ENCODE measurements around the gene KIAA1191. TPM values are rescaled to one million over a fixed set of nuclear protein-coding genes. Genes with fewer than 3 reads are reported as not detected.
"Not testable (repeated sequence)": the region's sequence is repeated elsewhere in the genome, so short reads cannot be mapped to it uniquely, and the experiment has no call there.

KIAA1191 gene
- total and polyA plus RNA-seq, 2 of the 8 experiments (the other 6 are each of a cell fraction or from before 2014, with no cell fraction given) = 86.4 to 88.0 TPM

- TF ChIP-seq GTF2F1 (IDR thresholded peaks at IDR 0.05; ENCODE audit: borderline replicate concordance, low read depth, low read length) (no peak), SP1 (IDR thresholded peaks at IDR 0.05; ENCODE audit: low read depth, low read length) (no peak), CHD2 (IDR thresholded peaks at IDR 0.05; ENCODE audit: low read length) (no peak), TCF12 (IDR thresholded peaks at IDR 0.05; ENCODE audit: low read depth, low read length) (no peak), TAF7 (optimal IDR thresholded peaks at IDR 0.05; ENCODE audit: borderline replicate concordance, low read depth, low read length) (no peak), KDM1A (IDR thresholded peaks at IDR 0.05; ENCODE audit: borderline replicate concordance, low read length) (no peak)
Measured at GRCh38 chr5:176408590-176408989, 47.0 kb upstream of the KIAA1191 start (continued).

GRCh38 chr5:176408252-176408573 lies 46.6 kb upstream of the KIAA1191 start:
- not testable (repeated sequence) for H2AFZ ChIP-seq (ENCODE audit: low read length); H3K18ac ChIP-seq (ENCODE audit: extremely low read depth, low read length); H4K91ac ChIP-seq (replicated peaks; ENCODE audit: insufficient read length, low read length); H3K4me1 ChIP-seq (replicated peaks in 1 of 4; ENCODE audit: control insufficient read depth in 3 of 4, insufficient read depth in 4 of 4, low read length in 3 of 4); H3K9ac ChIP-seq (replicated peaks in 1 of 4; ENCODE audit: extremely low read depth in 1 of 4, low read depth in 3 of 4, low read length in 3 of 4); H3K27me3 ChIP-seq (replicated peaks in 1 of 4; ENCODE audit: control insufficient read depth in 3 of 4, extremely low read depth in 1 of 4, insufficient read depth in 3 of 4, low read length in 3 of 4); H3K23ac ChIP-seq (ENCODE audit: insufficient read length); FAIRE-seq; H3K79me1 ChIP-seq (ENCODE audit: low read depth, low read length); H3K27ac ChIP-seq (ENCODE audit: low read depth, low read length); H3K14ac ChIP-seq (ENCODE audit: insufficient read length); H4K8ac ChIP-seq (ENCODE audit: extremely low read depth, insufficient read depth, low read length); H3K79me2 ChIP-seq (ENCODE audit: control insufficient read depth in 1 of 2, insufficient read depth in 2 of 2, low read length in 2 of 2); H2BK20ac ChIP-seq (ENCODE audit: low read length); H2AK5ac ChIP-seq (ENCODE audit: low read depth, low read length); H4K20me1 ChIP-seq (replicated peaks in 1 of 2; ENCODE audit: control insufficient read depth in 1 of 2, insufficient read depth in 2 of 2, low read length in 2 of 2); H2BK5ac ChIP-seq (ENCODE audit: low read depth, low read length); H3K4me2 ChIP-seq (ENCODE audit: insufficient read depth in 1 of 2, low read depth in 2 of 2, low read length in 2 of 2); H2BK15ac ChIP-seq (ENCODE audit: low read length); H3K56ac ChIP-seq (replicated peaks; ENCODE audit: insufficient read length, low read depth, low read length); H2BK120ac ChIP-seq (replicated peaks; ENCODE audit: low read depth, low read length); H3K4me3 ChIP-seq (ENCODE audit: extremely low read depth in 1 of 4, insufficient read depth in 2 of 4, low read depth in 3 of 4, low read length in 4 of 4); H2BK12ac ChIP-seq (ENCODE audit: low read depth, low read length); H3K23me2 ChIP-seq (ENCODE audit: low read depth, low read length); H3K4ac ChIP-seq (replicated peaks; ENCODE audit: insufficient read length, low read depth, low read length); H3K9me3 ChIP-seq (ENCODE audit: insufficient read depth in 2 of 2, low read depth in 1 of 2, low read length in 1 of 2); DNase-seq (ENCODE audit: low read depth in 1 of 2, low spot score in 2 of 2); H3K36me3 ChIP-seq (ENCODE audit: control insufficient read depth in 2 of 4, insufficient read depth in 4 of 4, low read length in 3 of 4); H4K5ac ChIP-seq (ENCODE audit: insufficient read length, low read depth, low read length)
- ChIA-PET CTCF (ENCODE audit: partially characterized antibody) (interaction anchor here (0.7 to 6.4 kb wide), 5 partner anchors 9 to 85 kb away, joined by 3 to 83 read pairs (median 4); partner anchors contain the start of gene CLTB), POLR2A (ENCODE audit: partially characterized antibody) (interaction anchor here (7.7 kb wide), 1 partner anchor 17 kb away, joined by 57 read pairs; the partner anchor contains the start of genes HIGD2A and NOP16)
- 85% methylated on average over 10 of the region's 10 CpGs; no CpG with 5 or more reads in 1 of the 2 experiments for WGBS, 2 experiments (ENCODE audit: extremely low coverage in 1 of 2, insufficient coverage in 1 of 2, insufficient read length in 1 of 2, insufficient replicate concordance in 2 of 2, low coverage in 1 of 2, low lambda C conversion rate in 2 of 2, missing lambda C conversion rate in 1 of 2)
